Measurements from ENCODE around the gene TJP1. TPM values are rescaled to one million over a fixed set of nuclear protein-coding genes. Genes with fewer than 3 reads are reported as not detected.

The TJP1 gene
- total and polyA plus RNA-seq, 2 experiments from 2014 or later = 39.2 to 51.2 TPM

GRCh38 chr15:29681166-29681845, 141.0 kb downstream of the TJP1 start:
- Histone ChIP-seq H3F3A (ENCODE audit: insufficient read depth) (peaks cover 11% of the 10 kb centered on the region; the same call in 1 of the 2 replicates), H4K20me1 (ENCODE audit: insufficient read depth) (no peaks in the 10 kb centered on the region), H3K4me2 (ENCODE audit: unreplicated experiment) (no peak overlapping the region), H3K9ac (no peak overlapping the region), H3K9me3 (ENCODE audit: low read depth) (no peaks in the 10 kb centered on the region), H3K79me2 (ENCODE audit: insufficient read depth) (no peaks in the 10 kb centered on the region), H3K9me2 (ENCODE audit: insufficient read depth) (no peaks in the 10 kb centered on the region), H3K4me1 (ENCODE audit: insufficient read depth) (peaks cover 17% of the 10 kb centered on the region), H3K4me3 (no peak overlapping the region), H3K27ac (no peak overlapping the region), H3K36me3 (ENCODE audit: low read depth) (no peaks in the 10 kb centered on the region), H3K27me3 (replicated peaks; ENCODE audit: insufficient read depth) (no peaks in the 10 kb centered on the region), H2AFZ (no peak overlapping the region)
- TF ChIP-seq EZH2 (IDR thresholded peaks at IDR 0.05; ENCODE audit: insufficient read depth, poor library complexity, severe bottlenecking) (no peak), EZH2phosphoT487 (IDR thresholded peaks at IDR 0.05; ENCODE audit: insufficient read depth, low read depth) (no peak)
- in situ Hi-C loops (cut with MboI) = no loop called here
- no peak for DNase-seq
- 75 to 76% methylated on average over 15 of the region's 15 CpGs for WGBS, 2 experiments (ENCODE audit: low coverage in 1 of 2, low lambda C conversion rate in 2 of 2, missing lambda C conversion rate in 2 of 2)

- no peak overlapping the region for H3K9ac ChIP-seq
Measured at GRCh38 chr15:29680465-29681165, 141.7 kb downstream of the TJP1 start.

GRCh38 chr15:29678504-29679034, 143.7 kb downstream of the TJP1 start:
- no peak overlapping the region for H3K9ac ChIP-seq
- no peaks in the 10 kb centered on the region for H3K9me3 ChIP-seq (ENCODE audit: low read depth)
- no peaks in the 10 kb centered on the region for H3K79me2 ChIP-seq (ENCODE audit: insufficient read depth)
- no peaks in the 10 kb centered on the region for H3K27me3 ChIP-seq (replicated peaks; ENCODE audit: insufficient read depth)
- no peak overlapping the region for H3K4me3 ChIP-seq
- DNase-seq = no peak
- no peak overlapping the region for H3K4me2 ChIP-seq (ENCODE audit: unreplicated experiment)
- no peaks in the 10 kb centered on the region for H3K36me3 ChIP-seq (ENCODE audit: low read depth)
- H3K9me2 ChIP-seq (ENCODE audit: insufficient read depth) = no peaks in the 10 kb centered on the region
- H3F3A ChIP-seq (ENCODE audit: insufficient read depth) = 0 out of 2 replicates have a peak, but pooled peaks cover 6% of the 10 kb centered on the region
- 73 to 82% methylated on average over 4 of the region's 4 CpGs for WGBS, 2 experiments (ENCODE audit: low coverage in 1 of 2, low lambda C conversion rate in 2 of 2, missing lambda C conversion rate in 2 of 2)
- H2AFZ ChIP-seq = no peak overlapping the region
- peaks cover 9% of the 10 kb centered on the region; the same call in 1 of the 2 replicates for H3K4me1 ChIP-seq (ENCODE audit: insufficient read depth)
- no peaks in the 10 kb centered on the region for H4K20me1 ChIP-seq (ENCODE audit: insufficient read depth)
- no peak overlapping the region for H3K27ac ChIP-seq
- in situ Hi-C loops (cut with MboI) = no loop called here
- TF ChIP-seq EZH2 (IDR thresholded peaks at IDR 0.05; ENCODE audit: insufficient read depth, poor library complexity, severe bottlenecking) (no peak), EZH2phosphoT487 (IDR thresholded peaks at IDR 0.05; ENCODE audit: insufficient read depth, low read depth) (no peak)

More at GRCh38 chr15:29680465-29681165, 141.7 kb downstream of the TJP1 start:
- Histone ChIP-seq H3K27ac (no peak overlapping the region), H4K20me1 (ENCODE audit: insufficient read depth) (no peaks in the 10 kb centered on the region), H3K36me3 (ENCODE audit: low read depth) (no peaks in the 10 kb centered on the region), H3K27me3 (replicated peaks; ENCODE audit: insufficient read depth) (no peaks in the 10 kb centered on the region), H3F3A (ENCODE audit: insufficient read depth) (0 out of 2 replicates have a peak, but pooled peaks cover 6% of the 10 kb centered on the region), H3K79me2 (ENCODE audit: insufficient read depth) (no peaks in the 10 kb centered on the region), H3K4me3 (no peak overlapping the region), H3K9me2 (ENCODE audit: insufficient read depth) (no peaks in the 10 kb centered on the region), H3K4me1 (ENCODE audit: insufficient read depth) (peaks cover 13% of the 10 kb centered on the region), H3K4me2 (ENCODE audit: unreplicated experiment) (no peak overlapping the region), H2AFZ (no peak overlapping the region), H3K9me3 (ENCODE audit: low read depth) (no peaks in the 10 kb centered on the region)
- no peak for DNase-seq
- no peak for TF ChIP-seq EZH2 (IDR thresholded peaks at IDR 0.05; ENCODE audit: insufficient read depth, poor library complexity, severe bottlenecking)
- no peak for TF ChIP-seq EZH2phosphoT487 (IDR thresholded peaks at IDR 0.05; ENCODE audit: insufficient read depth, low read depth)
- in situ Hi-C loops (cut with MboI) = no loop called here
- 34 to 38% methylated on average over 12 of the region's 12 CpGs for WGBS, 2 experiments (ENCODE audit: low coverage in 1 of 2, low lambda C conversion rate in 2 of 2, missing lambda C conversion rate in 2 of 2)

GRCh38 chr15:29677871-29678461, 144.3 kb downstream of the TJP1 start:
- 81 to 89% methylated on average over 10 of the region's 10 CpGs for WGBS, 2 experiments (ENCODE audit: low coverage in 1 of 2, low lambda C conversion rate in 2 of 2, missing lambda C conversion rate in 2 of 2)
- no peaks in the 10 kb centered on the region for H3K9me3 ChIP-seq (ENCODE audit: low read depth)
- no peak overlapping the region for H3K4me3 ChIP-seq
- TF ChIP-seq EZH2phosphoT487 (IDR thresholded peaks at IDR 0.05; ENCODE audit: insufficient read depth, low read depth) (no peak), EZH2 (IDR thresholded peaks at IDR 0.05; ENCODE audit: insufficient read depth, poor library complexity, severe bottlenecking) (no peak)
- no peak overlapping the region for H3K9ac ChIP-seq
- no peaks in the 10 kb centered on the region for H3K36me3 ChIP-seq (ENCODE audit: low read depth)
- in situ Hi-C loops (cut with MboI) = no loop called here
- peaks cover 9% of the 10 kb centered on the region; the same call in 1 of the 2 replicates for H3K4me1 ChIP-seq (ENCODE audit: insufficient read depth)
- H3K9me2 ChIP-seq (ENCODE audit: insufficient read depth) = no peaks in the 10 kb centered on the region
- H3K4me2 ChIP-seq (ENCODE audit: unreplicated experiment) = no peak overlapping the region
- no peak for DNase-seq
- H4K20me1 ChIP-seq (ENCODE audit: insufficient read depth) = no peaks in the 10 kb centered on the region
- H3K27me3 ChIP-seq (replicated peaks; ENCODE audit: insufficient read depth) = no peaks in the 10 kb centered on the region
- no peak overlapping the region for H3K27ac ChIP-seq
- no peaks in the 10 kb centered on the region for H3K79me2 ChIP-seq (ENCODE audit: insufficient read depth)
- H2AFZ ChIP-seq = no peak overlapping the region
- 0 out of 2 replicates have a peak, but pooled peaks cover 6% of the 10 kb centered on the region for H3F3A ChIP-seq (ENCODE audit: insufficient read depth)

All from GM23248 (cell line).